GM12892 (cell line): ENCODE measurements around the gene PSAPL1.

Experiments
- POLR2A ChIP-seq: IDR thresholded peaks from 2 replicates; pipeline ENCODE4 v1.6.1; 2011; ENCODE audit warnings: low read depth, low read length, control low read depth
- POLR2AphosphoS5 ChIP-seq: IDR thresholded peaks from 2 replicates; pipeline ENCODE4 v1.6.1; 2011; ENCODE audit warnings: low read depth, low read length, control low read depth

DNA sequence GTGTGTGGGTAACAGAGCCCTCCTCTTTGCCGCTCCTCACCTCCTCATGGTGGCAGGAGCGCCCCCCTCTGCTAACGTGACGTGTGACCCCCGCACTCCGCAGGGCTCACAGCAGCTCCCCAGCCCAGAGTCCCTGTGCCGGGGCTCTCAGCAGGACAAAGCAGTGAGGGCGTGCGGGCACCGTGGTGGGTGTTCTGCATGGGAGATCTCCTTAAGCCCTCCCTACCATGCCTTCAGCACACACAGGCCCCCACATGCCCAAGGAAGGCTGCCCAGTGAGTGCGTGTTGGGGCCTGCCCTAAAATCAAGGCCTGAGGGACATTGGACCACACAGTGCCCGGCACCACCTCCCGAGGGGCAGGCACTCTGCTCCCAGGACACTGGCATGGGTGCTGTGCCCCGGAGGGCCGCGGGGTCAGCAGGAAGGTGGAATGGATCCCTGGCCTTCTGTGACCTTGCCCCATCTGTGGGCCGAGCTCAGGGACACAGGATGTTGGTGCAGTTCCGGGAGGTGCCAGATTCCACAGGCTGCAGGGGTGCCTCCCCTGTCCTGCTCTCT, 10.1 kb downstream of the PSAPL1 start:
- no peak for TF ChIP-seq POLR2A
- no peak for TF ChIP-seq POLR2AphosphoS5
